ENCODE measurements around the gene SLC9C1. TPM values are rescaled to one million over a fixed set of nuclear protein-coding genes. Genes with fewer than 3 reads are reported as not detected.

Gene SLC9C1
- polyA plus RNA-seq, 1 donor: 0.33 TPM

GRCh38 chr3:112109322-112109721, 184.7 kb downstream of the SLC9C1 start:
- Histone ChIP-seq H3K36me3 (ENCODE audit: control insufficient read depth, insufficient read depth, low read length) (peaks cover 5% of the 10 kb centered on the region), H3K27ac (ENCODE audit: low read length) (no peak overlapping the region), H3K4me3 (ENCODE audit: low read length) (no peak overlapping the region), H3K9me3 (ENCODE audit: control insufficient read depth, low read depth, low read length) (no peaks in the 10 kb centered on the region), H3K27me3 (ENCODE audit: control insufficient read depth, insufficient read depth, low read length) (no peaks in the 10 kb centered on the region), H3K4me1 (ENCODE audit: control insufficient read depth, insufficient read depth, low read length) (no peaks in the 10 kb centered on the region)
- DNase-seq: peak in 1 of 2 donors; percentile 23
- no CpG with 5 or more reads among the region's 5 CpGs for WGBS (ENCODE audit: insufficient coverage, low lambda C conversion rate)

GRCh38 chr3:112104774-112105173, 189.2 kb downstream of the SLC9C1 start:
- no peak for DNase-seq
- H3K27ac ChIP-seq (ENCODE audit: low read length): no peak overlapping the region
- H3K9me3 ChIP-seq (ENCODE audit: control insufficient read depth, low read depth, low read length): no peaks in the 10 kb centered on the region
- no peaks in the 10 kb centered on the region for H3K27me3 ChIP-seq (ENCODE audit: control insufficient read depth, insufficient read depth, low read length)
- WGBS (ENCODE audit: insufficient coverage, low lambda C conversion rate): 80% methylated on average over 1 of the region's 2 CpGs
- no peaks in the 10 kb centered on the region for H3K4me1 ChIP-seq (ENCODE audit: control insufficient read depth, insufficient read depth, low read length)
- peaks cover 2% of the 10 kb centered on the region for H3K36me3 ChIP-seq (ENCODE audit: control insufficient read depth, insufficient read depth, low read length)
- no peak overlapping the region for H3K4me3 ChIP-seq (ENCODE audit: low read length)

GRCh38 chr3:112101916-112102315, 192.1 kb downstream of the SLC9C1 start:
- Histone ChIP-seq H3K4me3 (ENCODE audit: low read length) (no peak overlapping the region), H3K27ac (ENCODE audit: low read length) (no peak overlapping the region), H3K9me3 (ENCODE audit: control insufficient read depth, low read depth, low read length) (no peaks in the 10 kb centered on the region), H3K27me3 (ENCODE audit: control insufficient read depth, insufficient read depth, low read length) (no peaks in the 10 kb centered on the region), H3K36me3 (ENCODE audit: control insufficient read depth, insufficient read depth, low read length) (peaks cover 2% of the 10 kb centered on the region), H3K4me1 (ENCODE audit: control insufficient read depth, insufficient read depth, low read length) (peaks cover 6% of the 10 kb centered on the region)
- no CpG with 5 or more reads among the region's 2 CpGs for WGBS (ENCODE audit: insufficient coverage, low lambda C conversion rate)
- no peak for DNase-seq

- DNase-seq: peak; percentile 90 to 95
- no peaks in the 10 kb centered on the region for H3K9me3 ChIP-seq (ENCODE audit: control insufficient read depth, low read depth, low read length)
- H3K27me3 ChIP-seq (ENCODE audit: control insufficient read depth, insufficient read depth, low read length): no peaks in the 10 kb centered on the region
- H3K4me3 ChIP-seq (ENCODE audit: low read length): no peak overlapping the region
- 66% methylated on average over 2 of the region's 4 CpGs for WGBS (ENCODE audit: insufficient coverage, low lambda C conversion rate)
- H3K27ac ChIP-seq (ENCODE audit: low read length): peak overlapping the region; percentile 57
- H3K36me3 ChIP-seq (ENCODE audit: control insufficient read depth, insufficient read depth, low read length): no peaks in the 10 kb centered on the region
- H3K4me1 ChIP-seq (ENCODE audit: control insufficient read depth, insufficient read depth, low read length): peaks cover 15% of the 10 kb centered on the region
Observed at GRCh38 chr3:112097378-112097777, 196.6 kb downstream of the SLC9C1 start.

GRCh38 chr3:112096176-112096575, 197.8 kb downstream of the SLC9C1 start:
- Histone ChIP-seq H3K36me3 (ENCODE audit: control insufficient read depth, insufficient read depth, low read length) (no peaks in the 10 kb centered on the region), H3K27me3 (ENCODE audit: control insufficient read depth, insufficient read depth, low read length) (no peaks in the 10 kb centered on the region), H3K4me3 (ENCODE audit: low read length) (no peak overlapping the region), H3K9me3 (ENCODE audit: control insufficient read depth, low read depth, low read length) (no peaks in the 10 kb centered on the region), H3K4me1 (ENCODE audit: control insufficient read depth, insufficient read depth, low read length) (peaks cover 18% of the 10 kb centered on the region), H3K27ac (ENCODE audit: low read length) (no peak overlapping the region)
- WGBS (ENCODE audit: insufficient coverage, low lambda C conversion rate): 0% methylated on average over 1 of the region's 2 CpGs
- peak in 1 of 2 donors; percentile 46 for DNase-seq

- Histone ChIP-seq H3K36me3 (ENCODE audit: control insufficient read depth, insufficient read depth, low read length) (no peaks in the 10 kb centered on the region), H3K9me3 (ENCODE audit: control insufficient read depth, low read depth, low read length) (no peaks in the 10 kb centered on the region), H3K4me1 (ENCODE audit: control insufficient read depth, insufficient read depth, low read length) (peaks cover 22% of the 10 kb centered on the region), H3K27ac (ENCODE audit: low read length) (no peak overlapping the region), H3K4me3 (ENCODE audit: low read length) (no peak overlapping the region), H3K27me3 (ENCODE audit: control insufficient read depth, insufficient read depth, low read length) (no peaks in the 10 kb centered on the region)
- WGBS (ENCODE audit: insufficient coverage, low lambda C conversion rate): no CpG with 5 or more reads among the region's 2 CpGs
- no peak for DNase-seq
Observed at GRCh38 chr3:112095731-112096130, 198.3 kb downstream of the SLC9C1 start.

GRCh38 chr3:112093180-112093522, 200.9 kb downstream of the SLC9C1 start:
- H3K27ac ChIP-seq (ENCODE audit: low read length): no peak overlapping the region
- H3K4me1 ChIP-seq (ENCODE audit: control insufficient read depth, insufficient read depth, low read length): peaks cover 32% of the 10 kb centered on the region
- H3K27me3 ChIP-seq (ENCODE audit: control insufficient read depth, insufficient read depth, low read length): no peaks in the 10 kb centered on the region
- H3K4me3 ChIP-seq (ENCODE audit: low read length): no peak overlapping the region
- no peaks in the 10 kb centered on the region for H3K36me3 ChIP-seq (ENCODE audit: control insufficient read depth, insufficient read depth, low read length)
- DNase-seq: no peak
- H3K9me3 ChIP-seq (ENCODE audit: control insufficient read depth, low read depth, low read length): no peaks in the 10 kb centered on the region

- WGBS (ENCODE audit: insufficient coverage, low lambda C conversion rate): 44% methylated on average over 1 of the region's 6 CpGs
- H3K27ac ChIP-seq (ENCODE audit: low read length): no peak overlapping the region
Observed at GRCh38 chr3:112092496-112093179, 201.4 kb downstream of the SLC9C1 start.

GRCh38 chr3:112090887-112091586, 203.0 kb downstream of the SLC9C1 start:
- Histone ChIP-seq H3K27me3 (ENCODE audit: control insufficient read depth, insufficient read depth, low read length) (peaks cover 2% of the 10 kb centered on the region), H3K4me1 (ENCODE audit: control insufficient read depth, insufficient read depth, low read length) (peaks cover 22% of the 10 kb centered on the region), H3K9me3 (ENCODE audit: control insufficient read depth, low read depth, low read length) (no peaks in the 10 kb centered on the region), H3K27ac (ENCODE audit: low read length) (peak overlapping the region; percentile 66), H3K36me3 (ENCODE audit: control insufficient read depth, insufficient read depth, low read length) (no peaks in the 10 kb centered on the region), H3K4me3 (ENCODE audit: low read length) (no peak overlapping the region)
- no CpG with 5 or more reads among the region's 6 CpGs for WGBS (ENCODE audit: insufficient coverage, low lambda C conversion rate)
- DNase-seq: peak; percentile 35 to 74

More at GRCh38 chr3:112092496-112093179, 201.4 kb downstream of the SLC9C1 start:
- peak in 1 of 2 donors; percentile 52 for DNase-seq
- H3K36me3 ChIP-seq (ENCODE audit: control insufficient read depth, insufficient read depth, low read length): no peaks in the 10 kb centered on the region
- H3K4me3 ChIP-seq (ENCODE audit: low read length): no peak overlapping the region
- H3K9me3 ChIP-seq (ENCODE audit: control insufficient read depth, low read depth, low read length): no peaks in the 10 kb centered on the region
- peaks cover 27% of the 10 kb centered on the region for H3K4me1 ChIP-seq (ENCODE audit: control insufficient read depth, insufficient read depth, low read length)
- H3K27me3 ChIP-seq (ENCODE audit: control insufficient read depth, insufficient read depth, low read length): peaks cover 2% of the 10 kb centered on the region

Measured in large intestine (tissue), 3 donors.